ENCODE measurements around the gene NELL1.

Gene NELL1

GRCh38 chr11:21582791-21583190 lies 913.4 kb downstream of the NELL1 start:
- DNase-seq (ENCODE audit: low spot score) = no peak
- no peak overlapping the region for H3K4me3 ChIP-seq
- TF ChIP-seq, protein P1, sequence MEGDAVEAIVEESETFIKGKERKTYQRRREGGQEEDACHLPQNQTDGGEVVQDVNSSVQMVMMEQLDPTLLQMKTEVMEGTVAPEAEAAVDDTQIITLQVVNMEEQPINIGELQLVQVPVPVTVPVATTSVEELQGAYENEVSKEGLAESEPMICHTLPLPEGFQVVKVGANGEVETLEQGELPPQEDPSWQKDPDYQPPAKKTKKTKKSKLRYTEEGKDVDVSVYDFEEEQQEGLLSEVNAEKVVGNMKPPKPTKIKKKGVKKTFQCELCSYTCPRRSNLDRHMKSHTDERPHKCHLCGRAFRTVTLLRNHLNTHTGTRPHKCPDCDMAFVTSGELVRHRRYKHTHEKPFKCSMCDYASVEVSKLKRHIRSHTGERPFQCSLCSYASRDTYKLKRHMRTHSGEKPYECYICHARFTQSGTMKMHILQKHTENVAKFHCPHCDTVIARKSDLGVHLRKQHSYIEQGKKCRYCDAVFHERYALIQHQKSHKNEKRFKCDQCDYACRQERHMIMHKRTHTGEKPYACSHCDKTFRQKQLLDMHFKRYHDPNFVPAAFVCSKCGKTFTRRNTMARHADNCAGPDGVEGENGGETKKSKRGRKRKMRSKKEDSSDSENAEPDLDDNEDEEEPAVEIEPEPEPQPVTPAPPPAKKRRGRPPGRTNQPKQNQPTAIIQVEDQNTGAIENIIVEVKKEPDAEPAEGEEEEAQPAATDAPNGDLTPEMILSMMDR (IDR thresholded peaks at IDR 0.05) = no peak
- H3K27ac ChIP-seq = no peak overlapping the region

DNA sequence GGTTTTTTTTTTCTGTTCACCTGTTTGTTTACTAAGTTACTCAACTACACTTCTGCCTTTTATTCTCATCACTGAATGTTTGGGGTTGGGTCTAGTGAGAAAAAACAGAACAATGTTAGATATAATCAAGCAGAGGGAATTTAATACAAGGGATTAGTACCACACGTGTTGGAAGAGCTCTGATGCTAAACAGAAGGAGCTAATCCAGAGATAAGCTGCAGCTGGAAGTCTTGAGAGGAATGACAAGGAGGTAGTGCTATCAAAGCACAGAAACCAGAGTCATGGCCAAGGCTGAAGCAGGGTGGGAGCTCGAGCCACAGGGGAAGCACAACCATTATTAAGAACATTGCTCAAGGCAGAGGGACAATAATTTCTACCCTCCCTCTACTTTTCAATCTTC lies 919.4 kb downstream of the NELL1 start:
- TF ChIP-seq, protein P1 (IDR thresholded peaks at IDR 0.05) = no peak
- no peak overlapping the region for H3K27ac ChIP-seq

DNA sequence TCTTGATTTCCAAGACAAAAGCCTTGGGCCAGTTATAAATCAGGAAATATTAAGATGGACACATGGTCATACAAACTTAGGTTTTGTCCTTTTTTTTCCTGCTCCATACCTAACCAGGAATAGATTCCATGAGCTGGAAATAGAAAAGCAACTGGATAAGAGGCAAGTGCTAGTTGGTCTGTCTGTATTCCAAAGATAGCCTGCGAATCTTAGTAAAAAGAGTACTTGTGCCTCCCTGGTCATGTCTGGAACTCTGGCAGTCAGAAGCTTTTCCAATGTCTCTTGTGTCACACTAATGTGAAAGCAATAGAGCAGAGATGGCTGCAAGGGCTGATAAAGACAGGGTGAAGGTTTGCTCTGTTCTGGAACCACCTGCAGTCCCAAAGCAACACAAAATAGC lies 933.3 kb downstream of the NELL1 start:
- TF ChIP-seq, protein P1 (IDR thresholded peaks at IDR 0.05) = no peak
- DNase-seq (ENCODE audit: low spot score) = no peak
- Histone ChIP-seq H3K4me3 (no peak overlapping the region), H3K27ac (no peak overlapping the region)

More for the DNA sequence above, 919.4 kb downstream of the NELL1 start:
- no peak overlapping the region for H3K4me3 ChIP-seq
- DNase-seq (ENCODE audit: low spot score) = no peak

DNA sequence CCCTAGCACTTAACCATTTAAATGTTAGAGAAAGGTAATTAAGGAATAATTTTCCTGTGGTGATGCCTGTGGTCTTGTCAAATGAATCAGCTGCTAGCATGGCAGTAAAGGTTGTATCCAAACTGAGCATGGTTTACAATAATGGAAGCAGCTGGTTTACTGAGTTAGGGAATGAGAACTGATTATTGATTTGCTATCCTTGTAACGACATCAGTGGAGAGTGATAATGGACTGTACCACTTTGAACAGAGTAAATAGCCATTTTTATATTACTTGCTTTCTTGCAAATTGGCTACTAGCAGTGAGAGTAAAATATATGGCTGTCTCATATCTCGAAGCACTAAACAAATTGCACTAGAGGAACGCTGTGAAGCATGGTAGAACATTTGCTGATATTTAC lies 934.5 kb downstream of the NELL1 start:
- no peak for DNase-seq (ENCODE audit: low spot score)
- Histone ChIP-seq H3K27ac (no peak overlapping the region), H3K4me3 (no peak overlapping the region)
- TF ChIP-seq, protein P1 (IDR thresholded peaks at IDR 0.05) = no peak

DNA sequence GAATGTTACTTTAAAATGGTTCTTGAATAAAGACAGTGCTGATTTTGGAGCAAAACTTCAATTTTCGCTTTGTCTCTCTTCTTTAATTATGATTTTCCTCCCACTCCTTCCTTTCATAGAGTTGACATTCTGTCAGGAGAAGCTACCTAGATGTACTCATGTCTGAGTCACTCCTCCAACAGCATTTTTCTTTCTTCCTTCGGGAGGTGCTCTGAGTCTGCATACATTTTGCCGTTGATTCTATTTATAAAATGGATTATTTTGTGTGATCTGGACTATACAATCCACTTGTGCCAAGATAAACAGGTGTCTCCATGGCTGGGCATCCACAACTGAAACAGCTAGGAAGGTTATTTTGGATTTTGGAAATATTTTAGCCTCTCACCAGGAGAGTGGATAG lies 935.2 kb downstream of the NELL1 start:
- TF ChIP-seq, protein P1 (IDR thresholded peaks at IDR 0.05) = no peak
- H3K27ac ChIP-seq = no peak overlapping the region
- DNase-seq (ENCODE audit: low spot score) = no peak
- no peak overlapping the region for H3K4me3 ChIP-seq

- no peak overlapping the region for H3K27ac ChIP-seq
- H3K4me3 ChIP-seq = no peak overlapping the region
- DNase-seq (ENCODE audit: low spot score) = no peak
- TF ChIP-seq, protein P1 (IDR thresholded peaks at IDR 0.05) = no peak
Observed at GRCh38 chr11:21612326-21612725, 942.9 kb downstream of the NELL1 start.

GRCh38 chr11:21614961-21615360 lies 945.6 kb downstream of the NELL1 start:
- DNase-seq (ENCODE audit: low spot score) = no peak
- H3K27ac ChIP-seq = no peak overlapping the region
- TF ChIP-seq, protein P1 (IDR thresholded peaks at IDR 0.05) = no peak
- no peak overlapping the region for H3K4me3 ChIP-seq

Measured in coronary artery (tissue), 2 donors.